Esophagus (tissue), 2 donors: Measurements from ENCODE around the gene CBLL1. TPM values are rescaled to one million over a fixed set of nuclear protein-coding genes. Genes with fewer than 3 reads are reported as not detected.

ENCODE experiments used
- H3K27ac ChIP-seq, 2 donors: one replicate each; pipeline ENCODE4 v1.5.1; 2013; ENCODE audit warnings: low read depth in 2 of 2, mild to moderate bottlenecking in 2 of 2, inconsistent platforms in 1 of 2, low read length in 1 of 2, moderate library complexity in 1 of 2
- H3K27me3 ChIP-seq, 2 donors: one replicate each; pipeline ENCODE4 v1.6.1; 2013; ENCODE audit warnings: low read length in 2 of 2, control low read depth in 1 of 2, mild to moderate bottlenecking in 1 of 2; ENCODE audit not compliant: insufficient read depth in 2 of 2, control insufficient read depth in 1 of 2
- H3K36me3 ChIP-seq, 2 donors: one replicate each; pipeline ENCODE4 v1.6.1; 2013; ENCODE audit warnings: low read length in 1 of 2; ENCODE audit not compliant: control insufficient read depth in 2 of 2, insufficient read depth in 2 of 2
- H3K4me1 ChIP-seq, 2 donors: one replicate each; pipeline ENCODE4 v1.6.1; 2013; ENCODE audit warnings: low read length in 1 of 2; ENCODE audit not compliant: control insufficient read depth in 2 of 2, insufficient read depth in 2 of 2
- H3K4me3 ChIP-seq, 2 donors: one replicate each; pipeline ENCODE4 v1.5.1; 2013; ENCODE audit warnings: low read length in 2 of 2, mild to moderate bottlenecking in 2 of 2, low read depth in 1 of 2, moderate library complexity in 1 of 2
- H3K9me3 ChIP-seq, 2 donors: one replicate each; pipeline ENCODE4 v1.6.1; 2013; ENCODE audit warnings: mild to moderate bottlenecking in 2 of 2, low read depth in 1 of 2, low read length in 1 of 2, moderate library complexity in 1 of 2; ENCODE audit not compliant: control insufficient read depth in 2 of 2, insufficient read depth in 1 of 2
- WGBS, 2 donors: extraction: QIAGEN DNeasy Blood & Tissue Kit; methylation state at CpG; one replicate each; pipeline ENCODE4 v1.1.7; 2013; 5-methylcytosine and 5-hydroxymethylcytosine counted together
- polyA plus RNA-seq, 2 donors: library from polyadenylated mRNA; stranded (reverse); fragments of 200-250 nt; gene quantifications; one replicate each; pipeline ENCODE4 v1.2.3, GENCODE V29; 2013
- donor health status: healthy with polysubstance abuse.
- donor health status: Bipolar disorder and iron deficiency.

Gene CBLL1
- polyA plus RNA-seq, 2 donors, result 4.2 to 6.5 TPM

DNA sequence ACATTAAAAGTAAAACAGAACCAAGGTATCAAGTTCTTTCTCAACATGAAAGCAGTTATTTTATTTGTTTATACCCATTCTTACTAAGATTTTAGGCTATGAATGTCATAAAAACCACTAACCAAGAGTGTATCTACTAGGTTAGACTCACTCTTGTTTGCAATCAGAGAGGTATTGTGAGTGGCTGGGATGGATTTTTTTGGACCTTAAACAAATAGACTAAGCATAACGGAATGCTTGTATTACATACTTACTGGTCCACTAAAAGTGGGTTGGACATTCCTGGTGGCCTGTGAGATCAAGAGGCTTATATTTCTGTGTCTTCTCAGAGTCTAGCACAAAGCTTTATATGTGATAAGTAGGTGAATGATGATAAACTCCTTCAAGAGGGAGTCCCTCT is 32.6 kb upstream of the CBLL1 start:
- no peak overlapping the region for H3K27ac ChIP-seq

GRCh38 chr7:107712025-107712424 is 31.9 kb upstream of the CBLL1 start:
- 87 to 92% methylated on average over 1 of the region's 1 CpG for WGBS, 2 donors
- Histone ChIP-seq H3K27ac (no peak overlapping the region), H3K4me1 (no peaks in the 10 kb centered on the region), H3K36me3 (no peaks in the 10 kb centered on the region), H3K4me3 (no peak overlapping the region), H3K9me3 (no peaks in the 10 kb centered on the region), H3K27me3 (no peaks in the 10 kb centered on the region)

More for the DNA sequence above, 32.6 kb upstream of the CBLL1 start:
- Histone ChIP-seq H3K36me3 (no peaks in the 10 kb centered on the region), H3K4me1 (no peaks in the 10 kb centered on the region), H3K4me3 (no peak overlapping the region), H3K27me3 (no peaks in the 10 kb centered on the region), H3K9me3 (no peaks in the 10 kb centered on the region)
- 78 to 90% methylated on average over 1 of the region's 1 CpG for WGBS, 2 donors

GRCh38 chr7:107712896-107713295 is 31.0 kb upstream of the CBLL1 start:
- Histone ChIP-seq H3K27ac (no peak overlapping the region), H3K36me3 (no peaks in the 10 kb centered on the region), H3K4me3 (no peak overlapping the region), H3K27me3 (no peaks in the 10 kb centered on the region), H3K9me3 (no peaks in the 10 kb centered on the region), H3K4me1 (no peaks in the 10 kb centered on the region)
- WGBS, 2 donors, result 69 to 77% methylated on average over 1 of the region's 1 CpG

DNA sequence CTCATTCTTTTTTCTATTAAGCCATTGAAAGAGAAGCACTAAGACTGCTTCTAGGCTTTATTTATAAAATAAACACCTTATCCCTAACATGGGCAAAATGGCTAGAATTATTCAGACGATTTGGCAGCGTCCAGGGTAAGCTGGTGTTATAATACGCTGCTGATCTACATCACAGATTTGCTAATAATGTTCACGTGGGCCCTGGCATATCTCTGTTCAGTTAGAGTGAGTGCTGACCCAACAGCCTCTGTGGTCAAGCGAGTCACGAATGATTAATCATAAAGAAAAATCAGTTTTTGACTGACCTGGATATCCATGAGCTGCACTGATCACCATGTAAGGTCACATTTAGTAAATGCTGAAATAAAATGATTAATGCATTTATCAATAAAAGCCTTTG is 28.4 kb upstream of the CBLL1 start:
- no peaks in the 10 kb centered on the region for H3K9me3 ChIP-seq
- WGBS, 2 donors, result 83 to 84% methylated on average over 6 of the region's 6 CpGs
- no peak overlapping the region for H3K4me3 ChIP-seq
- no peaks in the 10 kb centered on the region for H3K27me3 ChIP-seq
- H3K36me3 ChIP-seq, result no peaks in the 10 kb centered on the region
- no peaks in the 10 kb centered on the region for H3K4me1 ChIP-seq
- H3K27ac ChIP-seq, result no peak overlapping the region

GRCh38 chr7:107718456-107719193 is 25.3 kb upstream of the CBLL1 start:
- Histone ChIP-seq H3K9me3 (no peaks in the 10 kb centered on the region), H3K36me3 (no peaks in the 10 kb centered on the region), H3K4me1 (no peaks in the 10 kb centered on the region), H3K4me3 (no peak overlapping the region), H3K27ac (no peak overlapping the region), H3K27me3 (no peaks in the 10 kb centered on the region)
- WGBS, 2 donors, result 86 to 89% methylated on average over 4 of the region's 4 CpGs

DNA sequence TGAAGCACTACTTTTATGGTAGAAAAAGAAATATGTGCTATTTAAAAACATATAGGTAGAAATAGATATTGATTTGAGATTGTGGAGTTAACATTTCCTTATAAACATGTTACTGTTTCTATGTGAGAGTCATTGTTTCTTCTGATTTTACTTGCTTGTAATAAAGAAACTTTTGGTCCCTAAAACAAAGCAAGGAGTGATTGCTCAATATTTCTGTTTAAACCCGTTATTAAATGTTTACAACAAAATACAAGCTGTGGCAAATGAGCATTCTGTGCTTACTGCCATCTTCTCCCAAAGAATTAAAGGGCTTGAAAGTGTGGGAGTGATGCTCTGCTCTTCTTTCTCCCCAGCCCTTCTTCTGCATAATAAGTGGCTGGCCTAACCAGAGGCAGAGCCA is 22.7 kb upstream of the CBLL1 start:
- 46 to 52% methylated on average over 1 of the region's 1 CpG for WGBS, 2 donors
- no peaks in the 10 kb centered on the region for H3K36me3 ChIP-seq
- no peak overlapping the region for H3K27ac ChIP-seq
- no peaks in the 10 kb centered on the region for H3K4me1 ChIP-seq
- no peak overlapping the region for H3K4me3 ChIP-seq
- no peaks in the 10 kb centered on the region for H3K27me3 ChIP-seq
- H3K9me3 ChIP-seq, result no peaks in the 10 kb centered on the region

DNA sequence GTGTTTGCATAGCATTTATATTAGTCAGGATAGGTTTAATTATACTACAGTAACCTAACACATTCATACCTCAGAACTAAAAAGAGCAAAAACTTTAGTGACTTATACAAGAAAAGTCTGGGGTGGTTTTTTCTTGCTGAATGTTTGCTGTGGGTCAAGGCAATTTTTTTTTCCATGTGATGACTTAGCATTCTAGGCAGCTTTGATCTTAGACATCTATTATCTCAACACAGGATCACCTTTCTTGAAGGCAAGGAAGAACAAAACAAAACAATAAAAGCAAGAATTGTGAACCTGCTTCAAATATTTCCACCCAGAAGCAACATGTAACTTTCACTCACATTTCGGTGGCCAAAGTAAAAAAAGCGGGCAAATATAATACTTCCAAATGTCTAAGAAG is 20.7 kb upstream of the CBLL1 start:
- WGBS, 2 donors, result 88 to 91% methylated on average over 2 of the region's 2 CpGs
- no peaks in the 10 kb centered on the region for H3K36me3 ChIP-seq

GRCh38 chr7:107725138-107725740 is 18.7 kb upstream of the CBLL1 start:
- WGBS, 2 donors, result 20 to 22% methylated on average over 4 of the region's 4 CpGs
- H3K4me1 ChIP-seq, result no peaks in the 10 kb centered on the region
- no peaks in the 10 kb centered on the region for H3K36me3 ChIP-seq
- no peaks in the 10 kb centered on the region for H3K9me3 ChIP-seq
- H3K4me3 ChIP-seq, result no peak overlapping the region
- no peak overlapping the region for H3K27ac ChIP-seq
- H3K27me3 ChIP-seq, result no peaks in the 10 kb centered on the region

More for the DNA sequence above, 20.7 kb upstream of the CBLL1 start:
- no peaks in the 10 kb centered on the region for H3K4me1 ChIP-seq
- H3K27me3 ChIP-seq, result no peaks in the 10 kb centered on the region
- no peak overlapping the region for H3K4me3 ChIP-seq
- H3K9me3 ChIP-seq, result no peaks in the 10 kb centered on the region
- no peak overlapping the region for H3K27ac ChIP-seq

- Histone ChIP-seq H3K4me3 (no peak overlapping the region), H3K27ac (no peak overlapping the region), H3K9me3 (no peaks in the 10 kb centered on the region), H3K4me1 (no peaks in the 10 kb centered on the region), H3K27me3 (no peaks in the 10 kb centered on the region), H3K36me3 (no peaks in the 10 kb centered on the region)
- 74 to 78% methylated on average over 3 of the region's 3 CpGs for WGBS, 2 donors
Observed at GRCh38 chr7:107726356-107727130, 17.4 kb upstream of the CBLL1 start.
